ENCODE measurements around the gene HLA-DPB1. TPM values are rescaled to one million over a fixed set of nuclear protein-coding genes. Genes with fewer than 3 reads are reported as not detected.
"Not testable (repeated sequence)": the region's sequence is repeated elsewhere in the genome, so short reads cannot be mapped to it uniquely, and the experiment has no call there.

The HLA-DPB1 gene
- total RNA-seq, 2 experiments from 2014 or later = 10.4 to 10.9 TPM

GRCh38 chr6:33091957-33092356, 16.2 kb downstream of the HLA-DPB1 start:
- ChIA-PET CTCF (no interaction called here), POLR2A (no interaction called here)

DNA sequence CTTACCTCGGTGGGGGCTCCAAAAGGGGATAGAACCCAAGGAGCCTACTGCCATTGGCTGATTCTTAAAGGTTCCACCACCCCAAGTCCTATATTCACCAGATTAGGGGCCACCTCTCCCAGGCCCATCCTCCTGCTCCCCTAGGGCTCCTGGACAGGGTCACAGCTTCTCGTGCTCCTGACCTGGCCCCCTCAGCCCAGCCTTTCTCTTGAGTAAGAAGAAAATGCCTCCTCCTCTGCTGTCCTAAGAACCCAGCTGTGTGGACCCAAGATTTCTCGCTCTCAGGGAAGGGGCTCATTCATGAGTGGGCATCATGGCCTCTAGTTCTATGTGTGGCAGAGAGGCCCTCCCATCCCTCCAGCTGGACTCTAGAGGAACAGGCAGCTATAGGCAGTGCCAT, 16.6 kb downstream of the HLA-DPB1 start:
- ChIA-PET CTCF (no interaction called here), POLR2A (no interaction called here)

- POLR2A ChIA-PET = no interaction called here
- CTCF ChIA-PET = no interaction called here
These were observed 18.1 kb downstream of the HLA-DPB1 start for GRCh38 chr6:33093855-33094254.

- CTCF ChIA-PET = no interaction called here
These were observed 19.9 kb downstream of the HLA-DPB1 start for GRCh38 chr6:33095681-33096080.

DNA sequence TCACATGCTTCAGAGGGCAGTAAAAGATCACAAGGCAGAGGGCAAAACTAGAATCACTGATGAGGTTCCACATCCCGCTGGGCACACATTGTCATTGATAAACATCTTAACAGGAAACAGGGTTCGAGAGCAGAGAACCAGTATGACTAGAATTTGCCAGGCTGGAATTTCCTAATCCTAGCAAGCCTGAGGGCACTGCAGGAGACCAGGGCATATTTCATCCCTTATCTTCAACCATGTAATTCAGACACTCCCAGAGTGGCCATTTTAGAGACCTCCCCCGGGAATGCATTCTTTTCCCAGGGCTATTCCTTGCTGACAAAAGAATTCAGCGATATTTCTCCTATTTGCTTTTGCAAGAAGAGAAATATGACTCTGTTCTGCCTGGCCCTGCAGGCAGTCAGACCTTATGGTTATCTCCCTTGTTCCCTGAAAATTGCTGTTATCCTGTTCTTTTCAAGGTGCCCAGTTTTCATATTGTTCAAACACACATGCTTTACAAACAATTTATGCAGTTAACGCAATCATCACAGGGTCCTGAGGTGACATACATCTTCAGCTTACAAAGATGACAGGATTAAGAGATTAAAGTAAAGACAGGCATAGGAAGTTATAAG, 25.4 kb downstream of the HLA-DPB1 start:
- CTCF ChIA-PET, POLR2A ChIA-PET: not testable (repeated sequence)

More at GRCh38 chr6:33095681-33096080, 19.9 kb downstream of the HLA-DPB1 start:
- POLR2A ChIA-PET = no interaction called here

GRCh38 chr6:33103776-33104175, 28.0 kb downstream of the HLA-DPB1 start:
- CTCF ChIA-PET = no interaction called here
- POLR2A ChIA-PET = no interaction called here

- ChIA-PET POLR2A (no interaction called here), CTCF (no interaction called here)
These were observed 29.1 kb downstream of the HLA-DPB1 start for GRCh38 chr6:33104887-33105286.

GRCh38 chr6:33105386-33105785, 29.6 kb downstream of the HLA-DPB1 start:
- POLR2A ChIA-PET = no interaction called here

GRCh38 chr6:33105916-33106871, 30.4 kb downstream of the HLA-DPB1 start:
- ChIA-PET CTCF (no interaction called here), POLR2A (no interaction called here)

More at GRCh38 chr6:33105386-33105785, 29.6 kb downstream of the HLA-DPB1 start:
- CTCF ChIA-PET = no interaction called here

DNA sequence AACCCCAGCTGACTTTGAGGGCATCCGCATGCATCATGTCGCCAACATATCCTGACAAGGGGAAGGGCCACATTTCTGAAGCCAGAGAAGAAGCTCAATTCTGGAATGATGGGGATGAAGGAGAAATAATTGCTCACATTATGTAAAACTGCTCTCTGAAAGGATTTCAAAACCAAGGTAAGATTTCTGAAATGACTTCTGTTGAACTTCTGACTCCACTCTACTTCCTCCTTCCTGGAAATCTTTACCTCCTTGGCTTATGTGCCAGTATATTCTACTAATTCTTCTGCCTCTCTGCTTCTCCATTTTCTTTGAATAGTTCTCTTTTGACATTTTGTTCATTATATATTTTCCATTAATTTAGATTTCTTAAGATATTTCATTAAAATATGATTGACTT, 31.9 kb downstream of the HLA-DPB1 start:
- CTCF ChIA-PET = no interaction called here
- POLR2A ChIA-PET = no interaction called here

GRCh38 chr6:33108307-33108706, 32.5 kb downstream of the HLA-DPB1 start:
- POLR2A ChIA-PET = no interaction called here
- CTCF ChIA-PET = no interaction called here

DNA sequence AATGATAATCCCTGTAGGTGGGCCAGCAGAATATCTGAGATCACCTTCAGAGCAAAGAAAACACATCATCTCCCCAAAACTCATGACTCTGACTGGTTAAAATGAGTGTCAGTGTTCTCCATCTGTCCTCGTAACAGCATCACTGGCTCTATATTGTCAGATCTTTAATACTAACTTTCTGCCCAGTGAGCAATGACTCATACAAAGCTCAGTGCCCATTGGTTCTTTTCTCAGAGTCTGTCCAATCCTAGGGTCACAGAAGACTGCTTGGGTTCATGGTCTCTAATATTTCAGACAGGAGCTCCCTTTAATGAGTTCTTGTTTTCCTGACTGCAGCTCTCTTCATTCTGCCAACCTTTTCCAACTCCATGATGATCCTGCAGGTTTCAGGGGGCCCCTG, 36.4 kb downstream of the HLA-DPB1 start:
- ChIA-PET CTCF (interaction anchor here (0.9 kb wide), 1 partner anchor 136 kb away, joined by 4 read pairs; no protein-coding TSS in a partner anchor), POLR2A (no interaction called here)

GRCh38 chr6:33113755-33114154, 38.0 kb downstream of the HLA-DPB1 start:
- ChIA-PET POLR2A (no interaction called here), CTCF (interaction anchor here (1.6 kb wide), 1 partner anchor 11 kb away, joined by 5 read pairs; no protein-coding TSS in a partner anchor)

GRCh38 chr6:33114406-33114805, 38.6 kb downstream of the HLA-DPB1 start:
- CTCF ChIA-PET = interaction anchor here (1.6 kb wide), 1 partner anchor 10 kb away, joined by 5 read pairs; no protein-coding TSS in a partner anchor
- POLR2A ChIA-PET = no interaction called here

GRCh38 chr6:33116417-33116816, 40.6 kb downstream of the HLA-DPB1 start:
- CTCF ChIA-PET = interaction anchor here (0.7 to 1.1 kb wide), 2 partner anchors 37 to 132 kb away, joined by 3 to 6 read pairs; no protein-coding TSS in a partner anchor

DNA sequence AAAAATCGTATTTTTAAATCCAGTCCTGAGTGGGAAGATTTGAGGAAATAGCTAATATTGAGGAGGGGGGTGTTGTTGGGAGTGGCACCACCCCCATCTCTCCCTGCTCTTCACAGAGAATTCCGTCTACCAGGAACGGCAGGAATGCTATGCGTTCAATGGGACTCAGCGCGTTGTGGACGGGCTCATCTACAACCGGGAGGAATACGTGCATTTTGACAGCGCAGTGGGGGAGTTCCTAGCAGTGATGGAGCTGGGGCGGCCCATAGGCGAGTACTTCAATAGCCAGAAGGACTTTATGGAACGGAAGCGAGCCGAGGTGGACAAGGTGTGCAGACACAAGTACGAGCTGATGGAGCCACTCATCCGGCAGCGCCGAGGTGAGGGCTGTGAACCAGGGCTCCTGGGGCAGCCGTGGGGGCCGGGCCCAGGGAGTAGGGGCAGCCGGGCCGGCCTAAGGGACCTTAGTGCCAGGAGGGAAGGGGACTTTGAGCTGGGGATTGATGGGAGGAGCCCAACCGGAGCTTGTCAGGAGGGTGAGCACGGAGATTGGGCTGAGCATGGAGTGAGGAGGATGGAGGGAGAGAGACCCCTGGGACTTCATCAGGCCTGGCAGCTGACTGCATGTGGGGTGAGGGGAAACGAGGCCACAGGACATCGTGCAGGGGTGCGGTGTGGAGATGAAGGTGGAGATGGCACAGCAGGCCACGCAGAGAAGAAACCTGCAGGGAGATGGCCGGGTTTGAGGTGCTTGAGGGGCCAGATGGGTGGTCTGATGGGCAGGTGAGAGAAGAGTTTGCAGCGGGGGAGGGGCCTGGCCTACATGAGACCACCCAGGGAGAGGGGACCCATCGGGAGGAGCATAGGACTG, 41.3 kb downstream of the HLA-DPB1 start:
- ChIA-PET CTCF (interaction anchor here (0.7 to 1.1 kb wide), 4 partner anchors 37 to 131 kb away, joined by 3 to 6 read pairs (median 4); no protein-coding TSS in a partner anchor), POLR2A (no interaction called here)

More at GRCh38 chr6:33116417-33116816, 40.6 kb downstream of the HLA-DPB1 start:
- POLR2A ChIA-PET = no interaction called here

- ChIA-PET CTCF (interaction anchor here (0.6 to 1.1 kb wide), 3 partner anchors 88 to 314 kb away, joined by 3 to 6 read pairs (median 3); no protein-coding TSS in a partner anchor), POLR2A (no interaction called here)
These were observed 42.1 kb downstream of the HLA-DPB1 start for GRCh38 chr6:33117811-33118277.

- ChIA-PET CTCF (interaction anchor here (0.6 to 0.7 kb wide), 2 partner anchors 87 to 313 kb away, joined by 3 read pairs; no protein-coding TSS in a partner anchor), POLR2A (no interaction called here)
These were observed 42.8 kb downstream of the HLA-DPB1 start for GRCh38 chr6:33118525-33119123.

GRCh38 chr6:33120001-33120400, 44.2 kb downstream of the HLA-DPB1 start:
- CTCF ChIA-PET = interaction anchor here (1.6 to 1.9 kb wide), 2 partner anchors 52 to 128 kb away, joined by 4 to 7 read pairs; no protein-coding TSS in a partner anchor
- POLR2A ChIA-PET = no interaction called here
